Left lobe of liver (tissue), 2 donors: Measurements from ENCODE around the gene CTNND1. TPM values are rescaled to one million over a fixed set of nuclear protein-coding genes. Genes with fewer than 3 reads are reported as not detected.

Experiments used
- ATAC-seq: fragments of 200-7000 bp; cut with Tn5 transposase; one replicate; pipeline ENCODE4 v1.9.1; 2020; ENCODE audit warnings: mild to moderate bottlenecking, moderate library complexity
- DNase-seq: peaks from one replicate; pipeline ENCODE4 v3.0.0-alpha.2; 2020; ENCODE audit warnings: low spot score
- total RNA-seq: library from RNA; stranded (reverse); gene quantifications from one replicate; pipeline ENCODE4 v1.2.1, GENCODE V29; 2021
- donor health status: DM: no; HTN: no; CAD: no; lungs with moderate emphysema.
- donor health status: DM: no; HTN: yes; CAD: no.

CTNND1 gene
- total RNA-seq, 1 donor from 2014 or later: 98.1 TPM

DNA sequence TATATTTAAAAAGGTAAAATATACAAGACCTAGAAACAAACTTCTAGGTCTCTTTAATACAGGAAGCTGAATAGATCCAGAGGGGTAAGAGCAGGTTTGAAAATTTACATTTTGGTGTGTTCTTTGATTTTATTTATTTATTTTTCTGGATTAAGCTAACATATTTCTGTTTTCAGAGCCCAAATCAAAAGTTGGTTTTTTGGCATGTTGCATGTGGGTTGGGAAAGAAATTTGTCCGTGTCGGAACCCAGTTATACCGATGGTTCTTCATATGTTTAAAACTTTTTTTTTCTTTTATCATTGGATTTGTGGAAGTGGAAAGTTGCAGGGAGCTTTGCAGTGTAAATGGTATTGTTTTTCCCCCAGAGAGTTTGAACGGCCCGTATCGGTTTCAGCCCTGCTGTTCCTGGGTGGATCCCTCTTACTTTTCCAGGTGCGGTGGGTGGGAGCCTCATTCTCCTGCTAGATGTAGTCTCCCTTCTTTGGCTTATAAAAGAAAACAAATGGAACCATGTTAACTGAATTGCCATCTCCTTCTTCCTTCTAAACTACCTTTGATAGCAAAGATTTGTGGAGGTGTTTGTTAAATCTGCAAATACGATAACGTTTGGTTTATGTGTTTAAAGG lies 746 bp downstream of the CTNND1 start:
- peak; percentile 42 for ATAC-seq
- DNase-seq: no peak

DNA sequence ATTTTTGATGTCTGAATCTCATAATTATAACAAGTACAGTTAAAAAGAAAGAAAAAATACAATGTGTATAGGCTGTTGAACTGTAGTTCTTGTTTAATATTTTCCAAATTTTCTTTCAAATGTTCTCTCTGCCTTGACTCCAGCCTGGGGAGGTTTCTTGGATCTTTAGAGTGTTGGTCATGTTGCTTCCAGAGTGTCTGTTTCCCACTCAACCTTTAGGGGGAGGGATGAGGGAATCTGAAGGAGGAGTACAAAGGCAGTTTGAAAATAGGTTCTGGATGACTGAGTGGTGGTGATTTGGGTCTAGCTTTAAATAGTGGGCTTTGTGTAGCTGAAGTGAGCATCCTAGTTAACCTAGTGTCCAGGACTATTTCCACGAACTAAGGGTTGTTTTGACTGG lies 2.0 kb downstream of the CTNND1 start:
- ATAC-seq (peak; percentile 31), DNase-seq (no peak)

GRCh38 chr11:57764021-57764420 lies 2.4 kb downstream of the CTNND1 start:
- DNase-seq: no peak

DNA sequence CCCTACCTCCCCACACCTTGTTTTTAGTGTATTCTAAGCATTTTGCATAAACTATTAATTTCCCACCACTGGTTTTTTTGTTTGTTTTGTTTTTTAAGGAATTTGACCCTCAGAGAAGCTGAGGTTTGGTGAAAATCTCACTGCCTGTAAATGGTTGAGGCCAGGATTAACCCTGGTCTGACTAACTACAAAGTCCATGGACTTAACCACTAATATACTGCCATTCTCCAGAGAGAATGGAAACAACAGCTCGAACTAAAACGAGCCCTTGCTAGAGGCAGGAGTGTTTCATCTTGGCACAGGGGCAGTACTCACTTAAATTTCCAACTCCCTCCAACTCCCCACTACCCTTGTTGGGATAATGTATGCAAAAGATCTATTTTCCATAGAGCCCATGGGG lies 3.0 kb downstream of the CTNND1 start:
- DNase-seq (no peak), ATAC-seq (peak; percentile 33)

More at GRCh38 chr11:57764021-57764420, 2.4 kb downstream of the CTNND1 start:
- ATAC-seq: no peak

DNA sequence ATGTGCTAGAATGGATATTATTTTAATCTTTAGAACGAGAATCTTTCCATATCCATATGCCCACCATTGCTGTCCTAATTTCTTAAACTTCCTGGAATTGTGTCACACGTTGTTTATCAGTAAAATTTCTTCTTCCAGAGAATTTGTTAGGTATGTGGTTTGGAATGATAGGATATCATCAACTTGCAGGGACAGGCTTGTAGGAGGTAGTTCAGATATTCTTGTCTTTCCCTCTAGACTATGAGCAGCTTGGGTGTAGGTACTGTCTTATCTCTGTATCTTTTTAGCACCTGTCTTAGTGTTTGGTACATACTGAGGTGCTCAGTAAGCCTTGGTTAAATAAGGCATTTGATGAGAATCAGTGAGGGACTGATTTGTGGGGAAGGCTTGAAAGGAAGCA lies 3.4 kb downstream of the CTNND1 start:
- DNase-seq (no peak), ATAC-seq (no peak)

DNA sequence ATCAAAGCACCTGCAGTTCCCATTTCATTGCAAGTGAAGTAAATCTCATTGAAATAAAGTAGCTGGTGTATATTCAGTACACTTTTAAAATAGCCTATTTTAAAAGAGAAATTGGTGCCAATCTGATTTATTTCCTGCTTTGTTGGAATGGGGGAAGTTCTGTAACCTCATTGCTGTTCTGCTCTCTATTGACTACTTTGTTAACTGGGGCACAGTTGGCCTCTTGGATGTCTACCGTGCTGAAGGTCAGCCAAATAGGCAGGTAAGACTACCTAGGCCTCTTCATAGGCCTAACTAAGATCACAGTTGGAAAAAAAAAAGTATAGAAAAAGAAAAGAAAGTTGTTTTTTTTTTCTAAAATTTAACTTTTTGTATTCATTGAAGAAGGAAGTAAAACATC lies 9.2 kb downstream of the CTNND1 start:
- ATAC-seq (peak; percentile 98), DNase-seq (peak; percentile 65)

- ATAC-seq (no peak), DNase-seq (no peak)
These were observed 9.8 kb downstream of the CTNND1 start for GRCh38 chr11:57771365-57771764.

- DNase-seq (no peak), ATAC-seq (no peak)
These were observed 11.0 kb downstream of the CTNND1 start for GRCh38 chr11:57772562-57772961.

- DNase-seq: no peak
- no peak for ATAC-seq
These were observed 11.5 kb downstream of the CTNND1 start for GRCh38 chr11:57773026-57773598.

- DNase-seq: no peak
- ATAC-seq: no peak
These were observed 13.9 kb downstream of the CTNND1 start for GRCh38 chr11:57775491-57775890.

DNA sequence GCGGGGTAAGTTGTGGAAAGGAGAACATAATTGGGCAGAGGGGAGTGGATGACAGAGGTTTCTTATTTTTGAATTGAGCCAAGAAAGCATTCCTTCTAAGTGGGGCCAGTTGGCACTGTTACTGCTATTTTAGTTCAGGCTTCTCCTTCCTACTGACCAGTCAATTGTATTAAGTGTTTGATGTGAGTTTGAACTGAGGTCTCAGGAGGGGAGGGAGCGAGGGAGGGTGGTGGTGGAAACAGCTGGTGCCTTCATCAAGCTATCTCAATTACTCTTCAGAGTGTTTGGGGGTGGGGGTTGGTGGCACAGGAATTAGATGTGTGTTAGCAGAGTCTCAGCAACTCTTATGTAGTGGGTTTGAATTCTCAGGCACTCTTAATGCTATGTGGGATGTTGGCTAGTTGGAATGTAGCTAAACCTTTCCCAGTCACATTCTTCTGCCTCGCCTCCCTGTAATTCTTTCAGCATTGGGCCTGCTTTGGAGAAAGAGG lies 14.5 kb downstream of the CTNND1 start:
- no peak for ATAC-seq
- DNase-seq: no peak

- ATAC-seq (no peak), DNase-seq (no peak)
These were observed 15.1 kb downstream of the CTNND1 start for GRCh38 chr11:57776577-57777210.

DNA sequence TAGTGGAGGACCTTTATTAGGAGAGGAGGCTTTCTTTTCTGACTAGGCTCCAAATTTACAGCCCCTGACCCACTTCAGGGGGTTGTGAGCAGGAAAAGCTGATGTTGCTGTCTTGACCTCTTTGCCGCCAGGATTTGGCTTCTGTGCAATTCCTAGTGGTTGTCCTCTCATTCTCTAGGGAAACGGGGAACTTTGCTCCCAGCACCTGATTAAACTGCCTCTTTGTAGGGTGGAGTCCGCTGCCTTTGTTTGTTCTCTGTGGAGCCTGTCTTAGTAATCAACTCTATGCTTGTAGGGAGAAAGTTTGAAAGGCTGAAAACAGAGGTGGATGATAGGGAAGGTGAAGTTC lies 16.3 kb downstream of the CTNND1 start:
- DNase-seq (peak; percentile 81), ATAC-seq (peak; percentile 83)

DNA sequence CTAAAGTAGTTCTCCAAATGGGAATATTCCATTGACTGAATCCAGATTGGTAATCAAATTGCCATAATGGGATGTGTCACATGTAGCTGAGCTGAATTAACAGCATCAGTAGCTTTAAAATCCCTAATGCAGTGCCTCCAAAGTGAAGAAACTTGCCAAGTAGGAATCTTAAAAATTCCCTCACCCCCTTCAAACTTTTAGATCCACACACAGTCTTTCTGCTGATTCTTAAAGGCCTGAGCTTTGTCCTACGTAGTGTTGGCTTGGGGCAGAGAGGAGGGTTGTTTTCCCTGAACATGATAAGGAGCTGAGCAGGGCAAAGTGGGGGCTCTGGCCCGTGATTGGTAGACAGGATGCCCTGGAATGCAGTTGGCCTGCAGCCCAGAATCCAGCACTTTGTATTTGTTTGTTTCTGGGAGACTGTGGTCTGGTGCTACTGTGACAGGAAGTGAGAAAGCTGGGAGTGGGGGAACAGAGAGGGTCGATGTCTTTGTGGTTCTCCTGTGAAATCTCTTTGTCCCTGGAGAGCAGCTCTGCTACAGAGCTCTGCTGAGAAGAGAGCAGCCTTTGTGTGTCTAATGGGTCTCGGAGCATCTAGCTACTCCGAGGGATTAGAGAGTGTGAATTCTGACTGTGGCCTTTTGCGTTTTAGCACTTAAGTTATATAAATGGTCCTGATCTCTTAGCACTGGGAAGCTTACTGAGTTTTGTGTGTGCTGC lies 16.9 kb downstream of the CTNND1 start:
- DNase-seq (peak; percentile 96), ATAC-seq (peak; percentile 89)

DNA sequence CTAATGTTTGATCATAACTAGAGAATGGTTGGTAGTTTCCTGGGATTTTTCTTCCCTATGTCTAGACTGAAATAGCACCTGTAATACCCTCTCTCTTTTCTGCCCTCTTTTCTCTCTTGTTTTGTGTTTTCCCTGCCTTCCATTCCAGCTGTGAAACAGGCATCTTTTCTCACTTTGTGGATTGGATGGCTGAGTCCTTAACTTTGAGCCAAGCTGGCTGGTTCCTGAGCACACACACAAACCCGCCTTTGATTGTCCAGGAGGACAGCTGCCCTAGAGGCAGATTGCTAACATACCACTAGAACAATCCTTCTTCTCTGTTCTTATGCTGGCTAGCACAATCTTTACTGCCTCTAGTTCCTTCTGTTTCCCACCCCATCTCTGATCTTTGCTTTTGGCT lies 17.7 kb downstream of the CTNND1 start:
- DNase-seq (no peak), ATAC-seq (peak; percentile 62)

DNA sequence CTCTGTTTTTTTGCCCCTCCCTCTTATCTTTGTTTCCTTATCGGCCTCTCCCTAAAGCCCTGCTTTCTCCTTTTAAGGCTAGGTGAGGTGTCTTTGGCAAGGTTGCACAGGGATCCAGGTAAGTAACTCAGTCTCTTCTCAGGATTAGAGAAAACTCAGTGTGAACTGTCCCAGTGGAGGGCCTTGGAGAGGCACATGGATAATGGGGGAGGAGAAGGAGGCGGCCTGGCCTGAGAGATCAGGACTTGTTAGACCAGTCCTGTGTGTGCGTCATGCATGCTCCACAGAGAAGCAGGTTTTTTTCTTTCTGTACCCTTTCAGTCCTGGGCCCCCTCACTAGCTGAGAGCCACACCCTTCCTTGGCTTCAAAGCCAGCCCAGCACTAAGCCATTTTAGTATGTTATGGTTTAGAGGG lies 19.9 kb downstream of the CTNND1 start:
- DNase-seq (no peak), ATAC-seq (no peak)

DNA sequence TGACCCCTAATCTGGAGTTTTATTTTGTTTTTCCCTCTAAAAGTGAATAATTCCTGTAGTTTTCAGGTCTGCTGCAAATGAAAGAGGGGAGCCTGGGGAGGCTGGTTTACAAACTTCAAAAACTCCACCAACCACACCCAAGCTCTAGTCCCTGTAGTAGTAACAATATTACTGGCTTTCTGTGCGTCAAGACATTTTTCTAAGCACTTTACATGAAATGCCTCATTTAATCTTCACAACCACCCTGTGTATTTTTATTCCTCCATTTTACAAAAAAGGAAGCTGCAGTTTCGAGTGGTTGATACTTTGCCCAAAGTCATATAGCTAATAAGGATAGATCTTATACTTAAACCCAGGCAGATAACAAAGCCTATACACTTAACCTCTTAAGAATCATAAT lies 23.5 kb downstream of the CTNND1 start:
- no peak for ATAC-seq

GRCh38 chr11:57786436-57786835 lies 24.8 kb downstream of the CTNND1 start:
- ATAC-seq (no peak), DNase-seq (no peak)

More for the DNA sequence above, 23.5 kb downstream of the CTNND1 start:
- no peak for DNase-seq

DNA sequence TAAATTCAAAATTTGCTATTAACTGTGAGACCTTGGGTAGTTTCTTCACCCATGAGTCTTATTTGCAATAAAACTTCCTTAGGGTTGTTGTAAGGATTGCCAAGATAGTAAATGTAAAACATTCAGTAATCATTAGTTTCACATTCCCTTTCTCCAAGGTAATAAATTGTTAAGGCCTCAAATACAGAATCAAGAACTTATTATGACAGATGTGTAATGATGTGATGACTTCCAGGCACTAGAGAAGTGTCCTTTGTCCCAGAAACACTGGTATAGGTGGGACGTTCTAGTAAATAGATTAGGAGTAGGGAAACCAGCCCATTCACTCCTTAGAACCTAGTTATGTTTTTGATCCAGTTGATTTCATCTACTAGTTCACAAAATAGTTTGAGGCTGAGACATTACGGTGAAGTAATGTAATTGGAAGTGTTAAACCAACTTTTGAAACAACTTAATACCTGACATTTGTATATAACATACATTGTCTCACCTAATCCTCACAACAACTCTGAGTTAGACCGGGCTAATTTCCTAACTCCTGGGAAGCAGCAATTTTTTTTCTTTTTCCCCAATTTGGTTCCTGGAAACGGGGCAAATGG lies 25.5 kb downstream of the CTNND1 start:
- no peak for DNase-seq
- no peak for ATAC-seq

DNA sequence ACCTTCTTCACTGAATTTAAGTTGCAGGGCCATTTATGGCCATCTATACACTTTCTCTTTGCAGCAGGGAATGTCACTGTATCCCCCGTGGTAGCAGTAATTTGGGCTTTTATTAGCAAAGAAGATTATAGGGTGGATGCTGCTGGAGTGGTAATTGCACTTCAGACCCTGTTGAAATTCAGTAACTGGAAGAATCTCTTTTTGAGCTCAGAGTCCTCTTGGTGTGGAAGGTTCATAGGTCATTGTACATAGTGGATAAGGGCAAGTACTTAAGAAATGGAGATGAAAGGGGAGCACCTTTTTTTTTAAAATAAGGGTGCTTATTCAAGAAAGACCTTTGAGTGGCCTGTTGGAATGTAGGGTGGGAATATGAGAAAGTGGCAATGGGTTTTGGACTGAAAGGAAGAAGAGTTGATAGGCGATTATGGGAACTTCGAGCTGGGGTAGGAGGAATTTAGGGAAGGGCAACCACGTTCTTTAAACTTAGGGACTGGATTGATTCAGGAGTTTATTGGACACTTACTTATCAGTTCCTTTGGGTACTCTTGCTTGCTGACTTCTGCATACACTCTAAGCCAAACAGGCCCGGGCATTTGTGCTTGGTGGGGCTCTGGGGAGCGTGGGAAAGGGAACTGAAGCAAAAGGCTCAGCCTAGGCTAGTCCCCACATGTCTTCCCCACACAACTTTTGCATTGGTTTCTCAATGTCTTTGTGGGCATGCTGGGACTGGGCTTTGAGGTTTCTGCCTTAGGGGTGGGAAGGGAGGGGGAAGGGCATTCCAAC lies 26.5 kb downstream of the CTNND1 start:
- DNase-seq (no peak), ATAC-seq (peak; percentile 68)

DNA sequence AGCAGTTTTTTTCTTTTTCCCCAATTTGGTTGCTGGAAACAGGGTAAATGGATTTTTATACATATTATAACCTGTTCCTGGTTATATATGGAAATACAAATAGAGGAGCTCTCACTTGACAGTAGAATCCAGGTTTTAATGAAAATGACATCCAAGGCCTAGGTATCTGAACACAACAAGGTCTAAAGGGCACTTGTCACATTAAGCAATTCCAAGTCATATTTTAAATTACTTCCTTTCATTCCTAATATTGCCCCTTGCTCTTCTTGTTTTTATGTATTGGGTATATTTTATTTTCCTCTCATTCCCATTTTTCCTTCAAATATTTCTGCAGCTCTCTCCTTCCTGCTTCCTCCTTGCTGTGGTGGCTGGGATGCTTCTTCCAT lies 27.1 kb downstream of the CTNND1 start:
- no peak for DNase-seq

More for the DNA sequence above, 27.1 kb downstream of the CTNND1 start:
- peak; percentile 39 for ATAC-seq
